ENCODE measurements around the gene ASXL2. TPM values are rescaled to one million over a fixed set of nuclear protein-coding genes. Genes with fewer than 3 reads are reported as not detected.

The ASXL2 gene
- total and polyA plus RNA-seq, 2 of the 13 experiments (the other 11 are each of a cell fraction or from before 2014, with no cell fraction given) = 12.1 to 19.2 TPM

GRCh38 chr2:25824216-25824615, 54.1 kb downstream of the ASXL2 start:
- peaks cover 3% of the 10 kb centered on the region; the same call in 1 of the 2 replicates for H4K20me1 ChIP-seq (ENCODE audit: insufficient read depth, low read length)
- ATAC-seq (no peak), DNase-seq (ENCODE audit: low spot score) (no peak), FAIRE-seq (no peak)
- H3K27ac ChIP-seq (ENCODE audit: extremely low read length, insufficient read depth, low read length) = no peak overlapping the region
- H3K27me3 ChIP-seq (ENCODE audit: control insufficient read depth in 1 of 2, insufficient read depth in 2 of 2, low read length in 2 of 2) = no peaks in the 10 kb centered on the region
- in situ Hi-C loops (cut with HindIII; ENCODE audit: extremely low pct_ligation_motif_present, low pct_unique_long_range_greater_than_20kb) = no loop called here
- POLR2A ChIA-PET = no interaction called here
- CTCF ChIA-PET (ENCODE audit: low intra/inter-chr PET ratio, low total read pairs) = no interaction called here
- no peaks in the 10 kb centered on the region for H3K9me3 ChIP-seq (ENCODE audit: low read length)
- WGBS (ENCODE audit: low lambda C conversion rate) = 96% methylated on average over 3 of the region's 3 CpGs
- H3K36me3 ChIP-seq (replicated peaks in 1 of 2; ENCODE audit: control insufficient read depth in 1 of 2, insufficient read depth in 2 of 2, low read length in 2 of 2) = peaks cover 0 to 9% of the 10 kb centered on the region in 2 experiments; a peak in 2 of 5 replicates
- no peak overlapping the region for H3K9ac ChIP-seq (ENCODE audit: insufficient read depth, low read depth, low read length)
- H2AFZ ChIP-seq (ENCODE audit: low read length) = no peak overlapping the region
- intact Hi-C loops (cut with micrococcal nuclease; ENCODE audit: unreplicated experiment) = no loop called here
- BruUV-seq (replicated peaks) = no TSS peak
- H3K79me2 ChIP-seq (ENCODE audit: insufficient read depth, low read length) = peaks cover 25% of the 10 kb centered on the region
- TF ChIP-seq PPARG (CRISPR knock-in tag; conservative IDR thresholded peaks at IDR 0.05) (no peak), ZNF761 (CRISPR knock-in tag; conservative IDR thresholded peaks at IDR 0.05) (no peak), DPF2 (CRISPR knock-in tag; IDR thresholded peaks at IDR 0.05; ENCODE audit: borderline replicate concordance, low read depth) (no peak), DNMT1 (CRISPR knock-in tag; IDR thresholded peaks at IDR 0.05) (no peak), ZNF7 (CRISPR knock-in tag; IDR thresholded peaks at IDR 0.05) (no peak)
- peaks cover 12% of the 10 kb centered on the region for H3K4me1 ChIP-seq (ENCODE audit: insufficient read depth, low read length)
- H3K4me2 ChIP-seq (ENCODE audit: low read depth, low read length) = no peak overlapping the region
- no peak overlapping the region for H3K4me3 ChIP-seq (replicated peaks in 1 of 3; ENCODE audit: insufficient read depth in 1 of 3, low read depth in 2 of 3, low read length in 3 of 3)

- ChIA-PET CTCF (ENCODE audit: low intra/inter-chr PET ratio, low total read pairs) (no interaction called here), POLR2A (no interaction called here)
- no peak overlapping the region for H3K9ac ChIP-seq (ENCODE audit: insufficient read depth, low read depth, low read length)
- BruUV-seq (replicated peaks) = no TSS peak
- H4K20me1 ChIP-seq (ENCODE audit: insufficient read depth, low read length) = 0 out of 2 replicates have a peak, but pooled peaks cover 3% of the 10 kb centered on the region
- H3K36me3 ChIP-seq (replicated peaks in 1 of 2; ENCODE audit: control insufficient read depth in 1 of 2, insufficient read depth in 2 of 2, low read length in 2 of 2) = peaks cover 0 to 15% of the 10 kb centered on the region in 2 experiments; a peak in 2 of 5 replicates
- FAIRE-seq = no peak
- no peak overlapping the region for H3K27ac ChIP-seq (ENCODE audit: extremely low read length, insufficient read depth, low read length)
- no peak overlapping the region for H3K4me3 ChIP-seq (replicated peaks in 1 of 3; ENCODE audit: insufficient read depth in 1 of 3, low read depth in 2 of 3, low read length in 3 of 3)
- H3K4me1 ChIP-seq (ENCODE audit: insufficient read depth, low read length) = no peaks in the 10 kb centered on the region
- TF ChIP-seq AGO2 (optimal IDR thresholded peaks at IDR 0.05; ENCODE audit: low read depth, low read length) (peak; percentile 44), ZNF451 (CRISPR knock-in tag; IDR thresholded peaks at IDR 0.05) (no peak), MAFF (IDR thresholded peaks at IDR 0.05; ENCODE audit: low read depth, low read length) (0 out of 2 replicates have a peak, but pooled peaks have one; percentile 28), MAFK (conservative IDR thresholded peaks at IDR 0.05 in 1 of 2, IDR thresholded peaks at IDR 0.05 in 1 of 2; ENCODE audit: low read length in 2 of 2) (peak; percentile 35 to 41; a peak in 2 of 4 replicates), ZNF468 (CRISPR knock-in tag; IDR thresholded peaks at IDR 0.05) (no peak), MEIS2 (CRISPR knock-in tag; IDR thresholded peaks at IDR 0.05) (no peak)
- TF ChIP-seq, protein P1, sequence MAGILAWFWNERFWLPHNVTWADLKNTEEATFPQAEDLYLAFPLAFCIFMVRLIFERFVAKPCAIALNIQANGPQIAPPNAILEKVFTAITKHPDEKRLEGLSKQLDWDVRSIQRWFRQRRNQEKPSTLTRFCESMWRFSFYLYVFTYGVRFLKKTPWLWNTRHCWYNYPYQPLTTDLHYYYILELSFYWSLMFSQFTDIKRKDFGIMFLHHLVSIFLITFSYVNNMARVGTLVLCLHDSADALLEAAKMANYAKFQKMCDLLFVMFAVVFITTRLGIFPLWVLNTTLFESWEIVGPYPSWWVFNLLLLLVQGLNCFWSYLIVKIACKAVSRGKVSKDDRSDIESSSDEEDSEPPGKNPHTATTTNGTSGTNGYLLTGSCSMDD (CRISPR knock-in tag; IDR thresholded peaks at IDR 0.05) = no peak
- H3K79me2 ChIP-seq (ENCODE audit: insufficient read depth, low read length) = peaks cover 22% of the 10 kb centered on the region
- DNase-seq (ENCODE audit: low spot score) = no peak
- intact Hi-C loops (cut with micrococcal nuclease; ENCODE audit: unreplicated experiment) (no loop called here), in situ Hi-C loops (cut with HindIII; ENCODE audit: extremely low pct_ligation_motif_present, low pct_unique_long_range_greater_than_20kb) (no loop called here)
- H3K9me3 ChIP-seq (ENCODE audit: low read length) = no peaks in the 10 kb centered on the region
- 97% methylated on average over 30 of the region's 30 CpGs for WGBS (ENCODE audit: low lambda C conversion rate)
- ATAC-seq = no peak
- H2AFZ ChIP-seq (ENCODE audit: low read length) = no peak overlapping the region
- H3K27me3 ChIP-seq (ENCODE audit: control insufficient read depth in 1 of 2, insufficient read depth in 2 of 2, low read length in 2 of 2) = no peaks in the 10 kb centered on the region
- H3K4me2 ChIP-seq (ENCODE audit: low read depth, low read length) = no peak overlapping the region
Measured at GRCh38 chr2:25822190-25823117, 55.8 kb downstream of the ASXL2 start.
